ENCODE data around the gene RAX2. TPM values are rescaled to one million over a fixed set of nuclear protein-coding genes. Genes with fewer than 3 reads are reported as not detected.

The RAX2 gene
- total RNA-seq, 2 experiments from 2014 or later: not detected

- Mint-ChIP-seq H3K36me3 (peaks cover 27% of the 10 kb centered on the region), H3K9me3 (peaks cover 12% of the 10 kb centered on the region), H3K27ac (no peak overlapping the region), H3K4me1 (peaks cover 4% of the 10 kb centered on the region), H3K27me3 (no peaks in the 10 kb centered on the region), H3K4me3 (no peak overlapping the region)
- ATAC-seq (ENCODE audit: low read depth) (no peak), DNase-seq (no peak)
- POLR2A ChIA-PET: interaction anchor here (1.1 kb wide), 1 partner anchor 18 kb away, joined by 5 read pairs; the partner anchor contains the start of gene MRPL54
Observed at GRCh38 chr19:3780786-3781304, 8.8 kb upstream of the RAX2 start.

GRCh38 chr19:3778899-3779723, 7.1 kb upstream of the RAX2 start:
- ATAC-seq (ENCODE audit: low read depth) (no peak), DNase-seq (no peak)
- POLR2A ChIA-PET: interaction anchor here (0.6 to 2.5 kb wide), 2 partner anchors 16 kb away, joined by 3 to 7 read pairs; partner anchors contain the start of gene MRPL54
- peaks cover 12% of the 10 kb centered on the region for H3K9me3 Mint-ChIP-seq
- no peak overlapping the region for H3K27ac Mint-ChIP-seq
- no peaks in the 10 kb centered on the region for H3K4me1 Mint-ChIP-seq
- H3K4me3 Mint-ChIP-seq: no peak overlapping the region
- peaks cover 23% of the 10 kb centered on the region for H3K36me3 Mint-ChIP-seq
- H3K27me3 Mint-ChIP-seq: no peaks in the 10 kb centered on the region

- H3K4me3 Mint-ChIP-seq: no peak overlapping the region
- H3K4me1 Mint-ChIP-seq: peaks cover 2% of the 10 kb centered on the region
- H3K9me3 Mint-ChIP-seq: peaks cover 12% of the 10 kb centered on the region
- POLR2A ChIA-PET: interaction anchor here (0.6 to 2.5 kb wide), 2 partner anchors 15 to 17 kb away, joined by 3 to 7 read pairs; partner anchors contain the start of gene MRPL54
- no peak for DNase-seq
- H3K36me3 Mint-ChIP-seq: peaks cover 22% of the 10 kb centered on the region
- ATAC-seq (ENCODE audit: low read depth): no peak
- no peak overlapping the region for H3K27ac Mint-ChIP-seq
- no peaks in the 10 kb centered on the region for H3K27me3 Mint-ChIP-seq
Observed at GRCh38 chr19:3778104-3778867, 6.3 kb upstream of the RAX2 start.

GRCh38 chr19:3776479-3777040, 4.5 kb upstream of the RAX2 start:
- Mint-ChIP-seq H3K27ac (no peak overlapping the region), H3K27me3 (no peaks in the 10 kb centered on the region), H3K9me3 (peaks cover 5% of the 10 kb centered on the region), H3K4me1 (peaks cover 4% of the 10 kb centered on the region), H3K4me3 (no peak overlapping the region), H3K36me3 (peaks cover 6% of the 10 kb centered on the region)
- ATAC-seq (ENCODE audit: low read depth): no peak
- POLR2A ChIA-PET: no interaction called here
- no peak for DNase-seq

- POLR2A ChIA-PET: interaction anchor here (1.8 kb wide), 1 partner anchor 36 kb away, joined by 4 read pairs; no protein-coding TSS in a partner anchor
- peaks cover 4% of the 10 kb centered on the region for H3K4me1 Mint-ChIP-seq
- peaks cover 3% of the 10 kb centered on the region for H3K36me3 Mint-ChIP-seq
- ATAC-seq (ENCODE audit: low read depth) (no peak), DNase-seq (no peak)
- no peak overlapping the region for H3K4me3 Mint-ChIP-seq
- peaks cover 2% of the 10 kb centered on the region for H3K9me3 Mint-ChIP-seq
- no peak overlapping the region for H3K27ac Mint-ChIP-seq
- no peaks in the 10 kb centered on the region for H3K27me3 Mint-ChIP-seq
Observed at GRCh38 chr19:3775831-3776230, 3.8 kb upstream of the RAX2 start.

- POLR2A ChIA-PET: interaction anchor here (1.8 kb wide), 1 partner anchor 37 kb away, joined by 4 read pairs; no protein-coding TSS in a partner anchor
- Mint-ChIP-seq H3K27me3 (no peaks in the 10 kb centered on the region), H3K4me3 (no peak overlapping the region), H3K36me3 (peaks cover 3% of the 10 kb centered on the region), H3K27ac (no peak overlapping the region), H3K4me1 (peaks cover 4% of the 10 kb centered on the region), H3K9me3 (peaks cover 2% of the 10 kb centered on the region)
- no peak for ATAC-seq (ENCODE audit: low read depth)
- DNase-seq: no peak
Observed at GRCh38 chr19:3775374-3775711, 3.3 kb upstream of the RAX2 start.

- ATAC-seq (ENCODE audit: low read depth) (no peak), DNase-seq (no peak)
- peak overlapping the region; percentile 27 for H3K27ac Mint-ChIP-seq
- peaks cover 3% of the 10 kb centered on the region for H3K36me3 Mint-ChIP-seq
- peaks cover 4% of the 10 kb centered on the region for H3K4me1 Mint-ChIP-seq
- no peaks in the 10 kb centered on the region for H3K27me3 Mint-ChIP-seq
- H3K9me3 Mint-ChIP-seq: peaks cover 2% of the 10 kb centered on the region
- no peak overlapping the region for H3K4me3 Mint-ChIP-seq
- POLR2A ChIA-PET: interaction anchor here (1.4 to 1.8 kb wide), 2 partner anchors 12 to 37 kb away, joined by 3 to 4 read pairs; no protein-coding TSS in a partner anchor
Observed at GRCh38 chr19:3774621-3775373, 2.8 kb upstream of the RAX2 start.

- Mint-ChIP-seq H3K27ac (peak overlapping the region; percentile 73), H3K27me3 (no peaks in the 10 kb centered on the region), H3K4me1 (peaks cover 5% of the 10 kb centered on the region), H3K4me3 (no peak overlapping the region), H3K9me3 (peaks cover 2% of the 10 kb centered on the region), H3K36me3 (peaks cover 4% of the 10 kb centered on the region)
- POLR2A ChIA-PET: interaction anchor here (1.4 to 1.8 kb wide), 2 partner anchors 11 to 38 kb away, joined by 3 to 4 read pairs; no protein-coding TSS in a partner anchor
- ATAC-seq (ENCODE audit: low read depth): no peak
- no peak for DNase-seq
Observed at GRCh38 chr19:3773814-3774515, 1.9 kb upstream of the RAX2 start.

- no peak for DNase-seq
- Mint-ChIP-seq H3K4me3 (no peak overlapping the region), H3K27ac (peak overlapping the region; percentile 5), H3K27me3 (no peaks in the 10 kb centered on the region), H3K36me3 (peaks cover 9% of the 10 kb centered on the region), H3K4me1 (peaks cover 13% of the 10 kb centered on the region), H3K9me3 (no peaks in the 10 kb centered on the region)
- POLR2A ChIA-PET: interaction anchor here (0.8 kb wide), 1 partner anchor 9 kb away, joined by 3 read pairs; the partner anchor contains the start of gene MRPL54
- ATAC-seq (ENCODE audit: low read depth): no peak
Observed at GRCh38 chr19:3771000-3771905, 775 bp downstream of the RAX2 start.

GRCh38 chr19:3770136-3770999, 1.7 kb downstream of the RAX2 start:
- peak overlapping the region; percentile 10 for H3K27ac Mint-ChIP-seq
- ATAC-seq (ENCODE audit: low read depth): no peak

More at GRCh38 chr19:3770136-3770999, 1.7 kb downstream of the RAX2 start:
- Mint-ChIP-seq H3K4me1 (peaks cover 14% of the 10 kb centered on the region), H3K9me3 (no peaks in the 10 kb centered on the region), H3K36me3 (peaks cover 10% of the 10 kb centered on the region), H3K27me3 (no peaks in the 10 kb centered on the region), H3K4me3 (no peak overlapping the region)
- DNase-seq: no peak
- POLR2A ChIA-PET: interaction anchor here (0.8 to 1.2 kb wide), 2 partner anchors 8 to 42 kb away, joined by 3 read pairs; partner anchors contain the start of gene MRPL54
